RWPE1 (cell line): Measurements from ENCODE around the gene ZNF606.

Experiments
- CTCF ChIA-PET: fragments of 350-600 bp; sonication (Branson Sonifier 250); formaldehyde crosslinking; extraction: SDS; loops from one replicate; lab custom pipeline; 2021; lab: Yijun Ruan, JAX
- POLR2A ChIA-PET: fragments of 400-600 bp; formaldehyde crosslinking; extraction: SDS; loops from one replicate; lab custom pipeline; 2020; ENCODE audit warnings: antibody characterized with exemption; ENCODE audit not compliant: low non-redundant PET; lab: Yijun Ruan, JAX
- DNase-seq: peaks from one replicate; pipeline ENCODE4 v3.0.0; 2012; ENCODE audit warnings: low spot score
- H3K27ac ChIP-seq: fragments of 450-650 bp; 2 replicates; pipeline ENCODE4 v1.5.1; 2017
- CTCF ChIP-seq: fragments of 450-650 bp; conservative IDR thresholded peaks from 2 replicates; pipeline ENCODE4 v1.5.1; 2017; ENCODE audit warnings: low read depth, mild to moderate bottlenecking

The ZNF606 gene

DNA sequence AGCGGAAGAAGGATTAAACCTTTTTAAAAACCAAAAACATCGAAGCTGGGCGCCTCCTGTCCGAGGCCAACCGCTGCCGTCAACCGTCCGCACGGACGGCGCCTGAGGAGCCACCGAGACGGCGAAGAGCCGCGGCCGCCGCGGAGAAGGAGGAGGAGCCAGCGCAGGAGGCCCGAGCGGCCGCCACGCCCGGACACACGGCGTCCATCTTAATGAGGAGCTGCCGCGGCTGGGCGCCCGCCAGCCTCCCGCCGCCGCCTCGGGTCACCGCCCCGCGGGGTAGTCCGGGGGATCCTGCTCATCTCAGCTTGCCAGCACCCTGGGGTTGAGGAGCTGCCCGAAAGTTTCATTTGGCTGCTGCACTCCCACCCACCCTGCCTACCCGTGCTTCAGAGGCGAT lies 41.8 kb upstream of the ZNF606 start:
- no peak for TF ChIP-seq CTCF
- ChIA-PET CTCF (interaction anchor here (0.7 kb wide), 1 partner anchor 111 kb away, joined by 3 read pairs; no protein-coding TSS in a partner anchor), POLR2A (no interaction called here)
- no peak overlapping the region for H3K27ac ChIP-seq
- DNase-seq = no peak

DNA sequence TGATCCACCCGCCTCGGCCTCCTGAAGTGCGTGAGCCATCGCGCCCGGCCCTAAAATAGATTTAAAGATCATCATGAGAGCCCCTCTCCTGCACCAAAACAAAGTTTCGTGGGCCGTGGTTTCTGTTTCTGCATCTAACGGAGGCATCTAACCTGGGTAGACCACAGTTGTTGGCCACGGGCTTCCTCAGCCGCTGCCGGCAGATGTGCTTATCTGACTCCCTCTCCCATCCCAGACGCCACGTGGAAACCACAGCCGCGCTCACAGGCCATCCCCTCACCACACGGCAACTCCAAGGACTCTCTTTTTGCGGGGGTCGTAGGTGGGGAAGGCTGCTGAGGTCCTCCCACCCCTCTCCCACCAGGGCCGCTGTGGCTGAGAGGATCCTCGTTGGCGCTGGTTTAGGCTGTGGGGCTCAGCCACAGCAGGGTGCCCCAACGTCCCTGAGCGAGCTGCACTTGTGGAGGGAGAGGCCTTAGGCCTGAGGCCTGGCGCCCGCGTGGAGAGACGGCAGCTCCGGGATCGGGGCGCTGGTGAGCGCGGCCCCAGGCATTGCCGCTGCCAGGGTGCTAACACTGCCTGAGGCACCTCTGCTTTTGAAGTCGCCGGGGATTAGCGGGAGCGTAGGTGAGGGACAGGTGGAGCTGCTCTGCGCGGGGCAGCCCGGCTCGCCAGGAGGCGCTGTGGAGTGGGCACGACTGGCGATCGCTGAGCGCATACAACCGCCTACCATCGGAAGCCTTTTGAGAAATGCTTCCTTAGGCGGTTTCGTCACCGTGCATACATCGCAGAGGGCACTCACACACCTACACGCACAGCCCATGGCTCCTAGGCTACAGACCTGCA lies 40.1 kb upstream of the ZNF606 start:
- CTCF ChIA-PET = no interaction called here
- POLR2A ChIA-PET = interaction anchor here (0.6 kb wide), 1 partner anchor 633 kb away, joined by 3 read pairs; no protein-coding TSS in a partner anchor
- TF ChIP-seq CTCF = no peak

GRCh38 chr19:58040751-58041525 lies 38.3 kb upstream of the ZNF606 start:
- POLR2A ChIA-PET = no interaction called here
- CTCF ChIA-PET = no interaction called here
- TF ChIP-seq CTCF = no peak
- no peak overlapping the region for H3K27ac ChIP-seq
- DNase-seq = no peak

More for the DNA sequence above, 40.1 kb upstream of the ZNF606 start:
- no peak for DNase-seq
- H3K27ac ChIP-seq = no peak overlapping the region

DNA sequence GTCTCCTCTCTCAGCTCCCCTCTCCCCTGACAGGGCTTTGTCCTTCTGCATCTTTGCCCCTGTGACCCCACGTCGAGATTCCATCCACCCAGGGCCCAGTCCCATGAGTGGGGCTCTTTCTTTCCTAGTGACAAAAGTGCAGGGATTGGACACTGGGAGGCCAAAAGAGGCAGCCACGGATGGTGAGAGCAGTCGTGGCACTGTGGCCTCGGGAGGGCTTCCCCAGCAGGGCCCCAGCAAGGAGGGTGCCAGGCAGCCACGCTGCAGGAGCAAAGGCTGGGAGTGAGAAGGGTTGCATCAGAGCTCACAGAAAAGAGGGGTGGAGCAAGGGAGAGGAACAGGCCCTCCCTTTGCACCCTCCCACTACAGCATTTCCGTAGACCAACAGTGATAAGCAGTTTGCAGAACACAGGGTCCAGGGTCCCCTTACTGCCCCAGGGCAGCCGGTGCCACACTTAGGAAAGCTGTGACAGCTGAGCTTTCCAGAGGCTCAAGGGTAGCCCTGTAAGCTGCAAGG lies 36.1 kb upstream of the ZNF606 start:
- no peak for DNase-seq
- ChIA-PET CTCF (no interaction called here), POLR2A (interaction anchor here (0.5 kb wide), 1 partner anchor 8 kb away, joined by 3 read pairs; no protein-coding TSS in a partner anchor)
- TF ChIP-seq CTCF = no peak
- H3K27ac ChIP-seq = no peak overlapping the region

GRCh38 chr19:58037927-58038687 lies 35.5 kb upstream of the ZNF606 start:
- H3K27ac ChIP-seq = no peak overlapping the region
- TF ChIP-seq CTCF = no peak
- DNase-seq = no peak
- POLR2A ChIA-PET = no interaction called here
- CTCF ChIA-PET = no interaction called here

GRCh38 chr19:58035863-58036262 lies 33.2 kb upstream of the ZNF606 start:
- CTCF ChIA-PET = no interaction called here
- H3K27ac ChIP-seq = no peak overlapping the region
- POLR2A ChIA-PET = no interaction called here
- TF ChIP-seq CTCF = no peak
- no peak for DNase-seq
